ENCODE data around the gene AIG1. TPM values are rescaled to one million over a fixed set of nuclear protein-coding genes. Genes with fewer than 3 reads are reported as not detected.

Gene AIG1
- total RNA-seq, 1 experiment from 2014 or later: 51.1 TPM

GRCh38 chr6:143099647-143100046 lies 39.0 kb downstream of the AIG1 start:
- no peak overlapping the region for H2AFZ ChIP-seq (ENCODE audit: low read depth, low read length, poor library complexity, severe bottlenecking)
- no peaks in the 10 kb centered on the region; the same call in 1 of the 2 replicates for H4K20me1 ChIP-seq (ENCODE audit: insufficient read depth)
- no peak overlapping the region for H3K9ac ChIP-seq (ENCODE audit: low read length)
- H3K4me1 ChIP-seq (ENCODE audit: control insufficient read depth in 1 of 2, insufficient read depth in 2 of 2, low read length in 2 of 2): no peaks in the 10 kb centered on the region
- H3K9me3 ChIP-seq (ENCODE audit: control insufficient read depth in 1 of 2, insufficient read depth in 1 of 2, low read depth in 1 of 2, low read length in 2 of 2): no peaks in the 10 kb centered on the region
- no peaks in the 10 kb centered on the region for H3K27me3 ChIP-seq (ENCODE audit: insufficient read depth, low read length)
- ChIA-PET POLR2A (no interaction called here), CTCF (no interaction called here), RAD21 (ENCODE audit: low non-redundant PET in 1 of 2, low total read pairs in 2 of 2, uncharacterized antibody in 2 of 2, unreplicated experiment in 2 of 2) (no interaction called here)
- H3K4me2 ChIP-seq (ENCODE audit: low read length): no peak overlapping the region
- H3K9me2 ChIP-seq (ENCODE audit: insufficient read depth): no peaks in the 10 kb centered on the region
- H3K4me3 ChIP-seq (replicated peaks in 1 of 2; ENCODE audit: low read depth in 1 of 2, low read length in 2 of 2): no peak overlapping the region
- no peak overlapping the region for H3K27ac ChIP-seq (ENCODE audit: low read depth, low read length)
- DNase-seq (ENCODE audit: low read depth, low spot score) (no peak), ATAC-seq (no peak)
- BruUV-seq (replicated peaks): no TSS peak
- no peaks in the 10 kb centered on the region for H3K79me2 ChIP-seq (ENCODE audit: insufficient read depth, low read length)
- intact Hi-C loops (cut with micrococcal nuclease): no loop called here
- TF ChIP-seq REST (IDR thresholded peaks at IDR 0.05; ENCODE audit: low read depth) (no peak), YY1 (IDR thresholded peaks at IDR 0.05; ENCODE audit: extremely low read depth, insufficient replicate concordance, low read depth, low read length) (no peak), EZH2phosphoT487 (IDR thresholded peaks at IDR 0.05; ENCODE audit: borderline replicate concordance) (no peak), POLR2AphosphoS5 (IDR thresholded peaks at IDR 0.05; ENCODE audit: low read depth, low read length) (no peak), CBX3 (IDR thresholded peaks at IDR 0.05; ENCODE audit: low read depth) (no peak), TCF7L2 (IDR thresholded peaks at IDR 0.05; ENCODE audit: borderline replicate concordance, extremely low read depth, insufficient read depth, insufficient read length) (no peak), CEBPB (IDR thresholded peaks at IDR 0.05; ENCODE audit: low read depth) (no peak), CTCF (IDR thresholded peaks at IDR 0.05 in 2 of 3, conservative IDR thresholded peaks at IDR 0.05 in 1 of 3; ENCODE audit: borderline replicate concordance in 1 of 3, insufficient read depth in 1 of 3, low read depth in 2 of 3, low read length in 2 of 3) (no peak), SP1 (IDR thresholded peaks at IDR 0.05; ENCODE audit: low read depth) (no peak), ZNF274 (IDR thresholded peaks at IDR 0.05; ENCODE audit: low read depth, low read length) (no peak), SIN3A (IDR thresholded peaks at IDR 0.05; ENCODE audit: low read depth) (no peak), ZFX (IDR thresholded peaks at IDR 0.05) (no peak), POLR2A (IDR thresholded peaks at IDR 0.05; ENCODE audit: borderline replicate concordance, extremely low read depth, insufficient read depth, insufficient read length) (no peak), EZH2 (IDR thresholded peaks at IDR 0.05) (no peak)
- TF ChIP-seq, protein P1, sequence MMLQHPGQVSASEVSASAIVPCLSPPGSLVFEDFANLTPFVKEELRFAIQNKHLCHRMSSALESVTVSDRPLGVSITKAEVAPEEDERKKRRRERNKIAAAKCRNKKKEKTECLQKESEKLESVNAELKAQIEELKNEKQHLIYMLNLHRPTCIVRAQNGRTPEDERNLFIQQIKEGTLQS (IDR thresholded peaks at IDR 0.05): no peak
- TF ChIP-seq, protein P2, sequence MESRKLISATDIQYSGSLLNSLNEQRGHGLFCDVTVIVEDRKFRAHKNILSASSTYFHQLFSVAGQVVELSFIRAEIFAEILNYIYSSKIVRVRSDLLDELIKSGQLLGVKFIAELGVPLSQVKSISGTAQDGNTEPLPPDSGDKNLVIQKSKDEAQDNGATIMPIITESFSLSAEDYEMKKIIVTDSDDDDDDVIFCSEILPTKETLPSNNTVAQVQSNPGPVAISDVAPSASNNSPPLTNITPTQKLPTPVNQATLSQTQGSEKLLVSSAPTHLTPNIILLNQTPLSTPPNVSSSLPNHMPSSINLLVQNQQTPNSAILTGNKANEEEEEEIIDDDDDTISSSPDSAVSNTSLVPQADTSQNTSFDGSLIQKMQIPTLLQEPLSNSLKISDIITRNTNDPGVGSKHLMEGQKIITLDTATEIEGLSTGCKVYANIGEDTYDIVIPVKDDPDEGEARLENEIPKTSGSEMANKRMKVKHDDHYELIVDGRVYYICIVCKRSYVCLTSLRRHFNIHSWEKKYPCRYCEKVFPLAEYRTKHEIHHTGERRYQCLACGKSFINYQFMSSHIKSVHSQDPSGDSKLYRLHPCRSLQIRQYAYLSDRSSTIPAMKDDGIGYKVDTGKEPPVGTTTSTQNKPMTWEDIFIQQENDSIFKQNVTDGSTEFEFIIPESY (IDR thresholded peaks at IDR 0.05; ENCODE audit: extremely low read depth, insufficient replicate concordance, low read length): no peak
- H3K36me3 ChIP-seq (ENCODE audit: control insufficient read depth in 1 of 2, insufficient read depth in 2 of 2, low read length in 2 of 2): no peaks in the 10 kb centered on the region
